ENCODE results near the gene CTSG.

- no peak for TF ChIP-seq CTCF (IDR thresholded peaks at IDR 0.05)
- TF ChIP-seq POLR2A (IDR thresholded peaks at IDR 0.05): no peak
Measured at GRCh38 chr14:24563505-24563904, 12.5 kb downstream of the CTSG start.
